ENCODE results near the gene PANK4. TPM values are rescaled to one million over a fixed set of nuclear protein-coding genes. Genes with fewer than 3 reads are reported as not detected.
"Not testable (repeated sequence)": the region's sequence is repeated elsewhere in the genome, so short reads cannot be mapped to it uniquely, and the experiment has no call there.

Gene PANK4
- polyA plus RNA-seq (2013): 9.3 TPM

GRCh38 chr1:2525920-2526823 is at the start of gene PANK4:
Gene PANK4, minus strand, starts transcription at chr1:2526596. Its CDS starts 9 bp downstream, at chr1:2526587.
- Histone ChIP-seq H3K36me3 (ENCODE audit: control insufficient read depth in 4 of 4, insufficient read depth in 4 of 4, low read length in 3 of 4) (peaks cover 0 to 22% (median 6%) of the 10 kb centered on the region in 4 experiments), H3K9me3 (ENCODE audit: control extremely low read depth in 1 of 5, control insufficient read depth in 4 of 5, insufficient read depth in 2 of 5, low read depth in 1 of 5, low read length in 4 of 5) (no peaks in the 10 kb centered on the region), H3K27me3 (replicated peaks in 2 of 5; ENCODE audit: control insufficient read depth in 4 of 5, insufficient read depth in 5 of 5, low read length in 4 of 5) (peaks cover 0 to 41% (median 10%) of the 10 kb centered on the region in 5 experiments), H3K4me3 (ENCODE audit: control insufficient read depth in 1 of 7, extremely low read depth in 1 of 7, insufficient read depth in 4 of 7, low read depth in 2 of 7, low read length in 6 of 7) (peak within 1 kb of the TSS; percentile 63 to 95 (median 81)), H3K27ac (ENCODE audit: insufficient read depth in 1 of 2, low read depth in 1 of 2, low read length in 2 of 2, poor library complexity in 1 of 2, severe bottlenecking in 2 of 2) (peak within 1 kb of the TSS; percentile 74 to 82), H3K4me1 (ENCODE audit: control extremely low read depth in 1 of 4, control insufficient read depth in 4 of 4, insufficient read depth in 4 of 4, low read length in 3 of 4) (peaks cover 6 to 57% (median 48%) of the 10 kb centered on the region in 4 experiments)
- peak; percentile 92 to 95 (median 95) for DNase-seq
- POLR2A ChIA-PET: interaction anchor here (0.6 to 1.3 kb wide), 5 partner anchors 8 to 60 kb away, joined by 3 to 5 read pairs (median 4); partner anchors contain the start of gene PRXL2B
- under 1% methylated on average over 72 of the region's 107 CpGs for WGBS (ENCODE audit: insufficient coverage)
- CTCF ChIA-PET: interaction anchor here (0.6 to 3.5 kb wide), 7 partner anchors 13 to 317 kb away, joined by 3 to 23 read pairs (median 3); partner anchors contain the start of gene TNFRSF14

GRCh38 chr1:2574350-2574749 is 48.0 kb upstream of the PANK4 start:
- H3K4me1 ChIP-seq (ENCODE audit: control extremely low read depth in 1 of 4, control insufficient read depth in 4 of 4, insufficient read depth in 4 of 4, low read length in 3 of 4): peaks cover 0 to 43% (median 34%) of the 10 kb centered on the region in 4 experiments
- H3K27ac ChIP-seq (ENCODE audit: insufficient read depth in 1 of 2, low read depth in 1 of 2, low read length in 2 of 2, poor library complexity in 1 of 2, severe bottlenecking in 2 of 2): no peak overlapping the region
- POLR2A ChIA-PET: no interaction called here
- H3K9me3 ChIP-seq (ENCODE audit: control extremely low read depth in 1 of 5, control insufficient read depth in 4 of 5, insufficient read depth in 2 of 5, low read depth in 1 of 5, low read length in 4 of 5): peaks cover 0 to 5% (median 4%) of the 10 kb centered on the region in 5 experiments
- CTCF ChIA-PET: no interaction called here
- H3K4me3 ChIP-seq (ENCODE audit: control insufficient read depth in 1 of 7, extremely low read depth in 1 of 7, insufficient read depth in 4 of 7, low read depth in 2 of 7, low read length in 6 of 7): no peak overlapping the region
- H3K27me3 ChIP-seq (replicated peaks in 2 of 5; ENCODE audit: control insufficient read depth in 4 of 5, insufficient read depth in 5 of 5, low read length in 4 of 5): no peaks in the 10 kb centered on the region
- no peak for DNase-seq
- 70% methylated on average over 4 of the region's 9 CpGs for WGBS (ENCODE audit: insufficient coverage)
- H3K36me3 ChIP-seq (ENCODE audit: control insufficient read depth in 4 of 4, insufficient read depth in 4 of 4, low read length in 3 of 4): no peaks in the 10 kb centered on the region

GRCh38 chr1:2573250-2573920 is 47.0 kb upstream of the PANK4 start:
- WGBS (ENCODE audit: insufficient coverage): 95% methylated on average over 6 of the region's 8 CpGs
- Histone ChIP-seq H3K4me3 (ENCODE audit: control insufficient read depth in 1 of 7, extremely low read depth in 1 of 7, insufficient read depth in 4 of 7, low read depth in 2 of 7, low read length in 6 of 7) (no peak overlapping the region), H3K27ac (ENCODE audit: insufficient read depth in 1 of 2, low read depth in 1 of 2, low read length in 2 of 2, poor library complexity in 1 of 2, severe bottlenecking in 2 of 2) (no peak overlapping the region), H3K36me3 (ENCODE audit: control insufficient read depth in 4 of 4, insufficient read depth in 4 of 4, low read length in 3 of 4) (no peaks in the 10 kb centered on the region), H3K9me3 (ENCODE audit: control extremely low read depth in 1 of 5, control insufficient read depth in 4 of 5, insufficient read depth in 2 of 5, low read depth in 1 of 5, low read length in 4 of 5) (peaks cover 0 to 5% (median 4%) of the 10 kb centered on the region in 5 experiments), H3K27me3 (replicated peaks in 2 of 5; ENCODE audit: control insufficient read depth in 4 of 5, insufficient read depth in 5 of 5, low read length in 4 of 5) (no peaks in the 10 kb centered on the region), H3K4me1 (ENCODE audit: control extremely low read depth in 1 of 4, control insufficient read depth in 4 of 4, insufficient read depth in 4 of 4, low read length in 3 of 4) (peaks cover 0 to 35% (median 27%) of the 10 kb centered on the region in 4 experiments)
- CTCF ChIA-PET: interaction anchor here (0.8 to 1.0 kb wide), 2 partner anchors 8 to 12 kb away, joined by 3 to 4 read pairs; no protein-coding TSS in a partner anchor
- POLR2A ChIA-PET: no interaction called here
- DNase-seq: no peak

GRCh38 chr1:2571348-2571747 is 45.0 kb upstream of the PANK4 start:
- H3K4me3 ChIP-seq (ENCODE audit: control insufficient read depth in 1 of 7, extremely low read depth in 1 of 7, insufficient read depth in 4 of 7, low read depth in 2 of 7, low read length in 6 of 7): no peak overlapping the region
- H3K4me1 ChIP-seq (ENCODE audit: control extremely low read depth in 1 of 4, control insufficient read depth in 4 of 4, insufficient read depth in 4 of 4, low read length in 3 of 4): peaks cover 0 to 15% (median 13%) of the 10 kb centered on the region in 4 experiments
- peaks cover 0 to 5% (median 4%) of the 10 kb centered on the region in 5 experiments for H3K9me3 ChIP-seq (ENCODE audit: control extremely low read depth in 1 of 5, control insufficient read depth in 4 of 5, insufficient read depth in 2 of 5, low read depth in 1 of 5, low read length in 4 of 5)
- WGBS (ENCODE audit: insufficient coverage): 98% methylated on average over 9 of the region's 9 CpGs
- CTCF ChIA-PET: interaction anchor here (1.7 to 2.0 kb wide), 2 partner anchors 9 to 14 kb away, joined by 6 to 10 read pairs; no protein-coding TSS in a partner anchor
- H3K36me3 ChIP-seq (ENCODE audit: control insufficient read depth in 4 of 4, insufficient read depth in 4 of 4, low read length in 3 of 4): no peaks in the 10 kb centered on the region
- no peak for DNase-seq
- H3K27ac ChIP-seq (ENCODE audit: insufficient read depth in 1 of 2, low read depth in 1 of 2, low read length in 2 of 2, poor library complexity in 1 of 2, severe bottlenecking in 2 of 2): no peak overlapping the region
- H3K27me3 ChIP-seq (replicated peaks in 2 of 5; ENCODE audit: control insufficient read depth in 4 of 5, insufficient read depth in 5 of 5, low read length in 4 of 5): no peaks in the 10 kb centered on the region
- POLR2A ChIA-PET: interaction anchor here (1.3 kb wide), 1 partner anchor 10 kb away, joined by 3 read pairs; no protein-coding TSS in a partner anchor

- WGBS (ENCODE audit: insufficient coverage): 79% methylated on average over 17 of the region's 17 CpGs
- peaks cover 0 to 5% (median 5%) of the 10 kb centered on the region in 4 experiments for H3K4me1 ChIP-seq (ENCODE audit: control extremely low read depth in 1 of 4, control insufficient read depth in 4 of 4, insufficient read depth in 4 of 4, low read length in 3 of 4)
- no peak overlapping the region for H3K27ac ChIP-seq (ENCODE audit: insufficient read depth in 1 of 2, low read depth in 1 of 2, low read length in 2 of 2, poor library complexity in 1 of 2, severe bottlenecking in 2 of 2)
- CTCF ChIA-PET: interaction anchor here (1.3 to 2.0 kb wide), 3 partner anchors 8 to 15 kb away, joined by 6 to 10 read pairs (median 6); no protein-coding TSS in a partner anchor
- peak in 2 of 3 donors; percentile 46 to 60 for DNase-seq
- no peak overlapping the region for H3K4me3 ChIP-seq (ENCODE audit: control insufficient read depth in 1 of 7, extremely low read depth in 1 of 7, insufficient read depth in 4 of 7, low read depth in 2 of 7, low read length in 6 of 7)
- no peaks in the 10 kb centered on the region for H3K36me3 ChIP-seq (ENCODE audit: control insufficient read depth in 4 of 4, insufficient read depth in 4 of 4, low read length in 3 of 4)
- peaks cover 0 to 5% (median 4%) of the 10 kb centered on the region in 5 experiments for H3K9me3 ChIP-seq (ENCODE audit: control extremely low read depth in 1 of 5, control insufficient read depth in 4 of 5, insufficient read depth in 2 of 5, low read depth in 1 of 5, low read length in 4 of 5)
- POLR2A ChIA-PET: interaction anchor here (1.3 kb wide), 1 partner anchor 9 kb away, joined by 3 read pairs; no protein-coding TSS in a partner anchor
- no peaks in the 10 kb centered on the region for H3K27me3 ChIP-seq (replicated peaks in 2 of 5; ENCODE audit: control insufficient read depth in 4 of 5, insufficient read depth in 5 of 5, low read length in 4 of 5)
Measured at GRCh38 chr1:2570332-2570731, 43.9 kb upstream of the PANK4 start.

GRCh38 chr1:2569703-2570102 is 43.3 kb upstream of the PANK4 start:
- WGBS (ENCODE audit: insufficient coverage): 83% methylated on average over 7 of the region's 13 CpGs
- H3K36me3 ChIP-seq (ENCODE audit: control insufficient read depth in 4 of 4, insufficient read depth in 4 of 4, low read length in 3 of 4); H3K27me3 ChIP-seq (replicated peaks in 2 of 5; ENCODE audit: control insufficient read depth in 4 of 5, insufficient read depth in 5 of 5, low read length in 4 of 5); H3K4me1 ChIP-seq (ENCODE audit: control extremely low read depth in 1 of 4, control insufficient read depth in 4 of 4, insufficient read depth in 4 of 4, low read length in 3 of 4); DNase-seq; POLR2A ChIA-PET; H3K27ac ChIP-seq (ENCODE audit: insufficient read depth in 1 of 2, low read depth in 1 of 2, low read length in 2 of 2, poor library complexity in 1 of 2, severe bottlenecking in 2 of 2); H3K9me3 ChIP-seq (ENCODE audit: control extremely low read depth in 1 of 5, control insufficient read depth in 4 of 5, insufficient read depth in 2 of 5, low read depth in 1 of 5, low read length in 4 of 5); H3K4me3 ChIP-seq (ENCODE audit: control insufficient read depth in 1 of 7, extremely low read depth in 1 of 7, insufficient read depth in 4 of 7, low read depth in 2 of 7, low read length in 6 of 7): not testable (repeated sequence)
- CTCF ChIA-PET: interaction anchor here (1.3 to 1.7 kb wide), 2 partner anchors 8 to 15 kb away, joined by 6 read pairs; no protein-coding TSS in a partner anchor
